ENCODE data around the gene WWC2.

DNA sequence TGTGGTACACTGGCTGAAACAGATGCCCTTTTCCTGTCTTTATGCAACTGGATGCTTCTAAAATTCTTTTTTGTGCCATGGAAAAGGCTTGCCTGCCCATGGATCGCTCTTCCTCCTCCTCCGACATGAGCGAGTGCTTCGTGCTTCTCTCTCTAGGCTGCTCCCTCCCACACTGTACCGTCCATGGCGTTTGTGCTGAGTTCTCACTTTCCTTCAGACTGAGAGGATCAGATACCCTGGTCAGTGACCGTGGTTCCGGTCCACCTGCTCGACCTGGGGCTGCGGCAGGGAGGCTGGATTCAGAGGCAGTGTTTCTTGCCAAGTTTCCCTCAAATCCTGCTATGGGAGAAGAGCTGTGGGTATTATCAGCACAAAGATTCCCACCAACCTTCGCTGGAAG lies 233.4 kb downstream of the WWC2 start:
- TF ChIP-seq, protein P1, sequence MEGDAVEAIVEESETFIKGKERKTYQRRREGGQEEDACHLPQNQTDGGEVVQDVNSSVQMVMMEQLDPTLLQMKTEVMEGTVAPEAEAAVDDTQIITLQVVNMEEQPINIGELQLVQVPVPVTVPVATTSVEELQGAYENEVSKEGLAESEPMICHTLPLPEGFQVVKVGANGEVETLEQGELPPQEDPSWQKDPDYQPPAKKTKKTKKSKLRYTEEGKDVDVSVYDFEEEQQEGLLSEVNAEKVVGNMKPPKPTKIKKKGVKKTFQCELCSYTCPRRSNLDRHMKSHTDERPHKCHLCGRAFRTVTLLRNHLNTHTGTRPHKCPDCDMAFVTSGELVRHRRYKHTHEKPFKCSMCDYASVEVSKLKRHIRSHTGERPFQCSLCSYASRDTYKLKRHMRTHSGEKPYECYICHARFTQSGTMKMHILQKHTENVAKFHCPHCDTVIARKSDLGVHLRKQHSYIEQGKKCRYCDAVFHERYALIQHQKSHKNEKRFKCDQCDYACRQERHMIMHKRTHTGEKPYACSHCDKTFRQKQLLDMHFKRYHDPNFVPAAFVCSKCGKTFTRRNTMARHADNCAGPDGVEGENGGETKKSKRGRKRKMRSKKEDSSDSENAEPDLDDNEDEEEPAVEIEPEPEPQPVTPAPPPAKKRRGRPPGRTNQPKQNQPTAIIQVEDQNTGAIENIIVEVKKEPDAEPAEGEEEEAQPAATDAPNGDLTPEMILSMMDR (conservative IDR thresholded peaks at IDR 0.05; ENCODE audit: low read length), result no peak
- no peak for TF ChIP-seq EZH2phosphoT487 (IDR thresholded peaks at IDR 0.05; ENCODE audit: borderline replicate concordance, low read depth, low read length)
